ENCODE results near the gene STK33. TPM values are rescaled to one million over a fixed set of nuclear protein-coding genes. Genes with fewer than 3 reads are reported as not detected.

STK33 gene
- total RNA-seq, 1 experiment from 2014 or later = 8.2 TPM

DNA sequence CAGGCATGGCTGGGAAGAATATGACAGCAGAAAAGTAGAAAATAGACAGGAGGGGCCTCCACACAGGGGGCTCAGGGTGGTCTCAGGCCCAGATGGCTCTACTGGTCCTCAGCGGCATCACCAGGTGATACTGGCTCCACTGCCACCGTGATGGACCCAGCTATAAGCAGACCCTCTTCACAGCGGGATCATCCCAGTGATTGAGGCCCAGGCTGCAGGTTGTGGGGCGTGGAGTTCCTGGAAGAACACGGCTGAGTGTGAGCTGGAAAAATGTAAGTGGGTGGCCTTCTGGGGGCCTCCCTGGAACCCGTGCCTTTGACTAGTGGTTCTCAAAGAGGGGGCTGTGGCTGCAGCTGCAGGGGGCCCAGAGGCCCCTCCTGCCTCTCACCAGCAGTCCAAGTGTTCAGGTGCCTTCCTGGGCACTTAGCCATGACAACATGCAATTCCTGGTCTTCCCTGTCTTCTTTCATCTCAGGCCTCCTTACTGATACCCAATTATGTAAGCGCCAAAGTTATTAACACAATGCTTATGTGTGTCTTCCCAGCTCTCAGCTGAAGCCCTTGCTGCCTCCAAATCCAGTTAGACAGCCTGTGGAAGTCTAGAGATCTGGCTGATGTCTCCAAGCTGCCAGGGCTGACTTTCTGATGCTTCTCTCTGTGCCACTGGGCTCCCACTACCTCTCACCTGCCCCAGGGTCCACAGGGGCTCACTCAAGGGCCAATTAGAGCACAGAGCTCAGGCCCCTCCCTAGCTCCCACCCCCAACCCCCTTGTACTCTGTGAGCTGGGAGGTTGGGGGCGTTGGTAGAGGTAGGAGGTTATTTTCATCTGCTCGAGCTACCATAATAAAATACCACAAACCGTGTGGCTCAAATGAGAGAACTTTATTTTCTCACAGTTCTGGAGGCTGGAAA, 220.3 kb downstream of the STK33 start:
- DNase-seq (ENCODE audit: low read depth) = no peak

DNA sequence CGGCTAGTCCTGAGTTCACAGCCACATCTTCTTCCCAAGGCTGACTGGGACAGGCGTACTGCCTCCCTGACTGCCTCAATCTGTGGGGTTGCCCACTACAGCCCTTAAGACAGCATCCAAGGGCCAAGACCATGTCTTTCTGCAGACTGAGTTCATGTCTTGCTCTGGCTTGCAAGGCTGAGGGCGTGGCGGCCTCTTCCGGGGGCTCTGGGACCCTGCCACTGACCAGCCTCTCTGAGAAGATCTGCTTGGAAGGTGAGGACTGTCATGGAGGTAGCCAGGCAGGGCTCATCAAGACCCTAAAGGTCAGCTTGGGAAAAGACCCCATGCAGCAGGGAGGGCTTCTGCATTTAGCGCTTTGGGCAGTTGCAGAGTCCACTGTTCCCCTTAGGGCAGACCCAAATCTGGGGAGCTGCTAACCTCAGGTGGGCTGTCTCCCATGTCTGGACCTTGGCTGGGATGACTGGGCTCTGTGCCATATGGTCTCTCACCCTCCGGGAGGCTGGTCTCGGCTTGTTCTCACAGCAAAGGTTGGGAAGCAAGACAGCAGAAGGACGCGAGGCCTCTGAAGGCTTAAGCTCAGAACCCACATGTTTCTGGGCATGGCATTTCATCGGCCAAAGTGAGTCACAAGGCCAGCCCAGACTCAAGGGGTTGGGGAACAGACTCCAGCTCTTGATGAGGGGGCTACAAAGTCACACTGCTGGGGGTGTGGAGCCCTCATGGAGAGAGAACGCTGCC, 221.2 kb downstream of the STK33 start:
- DNase-seq (ENCODE audit: low read depth) = no peak

GRCh38 chr11:8371516-8371884, 222.5 kb downstream of the STK33 start:
- DNase-seq (ENCODE audit: low read depth) = no peak

DNA sequence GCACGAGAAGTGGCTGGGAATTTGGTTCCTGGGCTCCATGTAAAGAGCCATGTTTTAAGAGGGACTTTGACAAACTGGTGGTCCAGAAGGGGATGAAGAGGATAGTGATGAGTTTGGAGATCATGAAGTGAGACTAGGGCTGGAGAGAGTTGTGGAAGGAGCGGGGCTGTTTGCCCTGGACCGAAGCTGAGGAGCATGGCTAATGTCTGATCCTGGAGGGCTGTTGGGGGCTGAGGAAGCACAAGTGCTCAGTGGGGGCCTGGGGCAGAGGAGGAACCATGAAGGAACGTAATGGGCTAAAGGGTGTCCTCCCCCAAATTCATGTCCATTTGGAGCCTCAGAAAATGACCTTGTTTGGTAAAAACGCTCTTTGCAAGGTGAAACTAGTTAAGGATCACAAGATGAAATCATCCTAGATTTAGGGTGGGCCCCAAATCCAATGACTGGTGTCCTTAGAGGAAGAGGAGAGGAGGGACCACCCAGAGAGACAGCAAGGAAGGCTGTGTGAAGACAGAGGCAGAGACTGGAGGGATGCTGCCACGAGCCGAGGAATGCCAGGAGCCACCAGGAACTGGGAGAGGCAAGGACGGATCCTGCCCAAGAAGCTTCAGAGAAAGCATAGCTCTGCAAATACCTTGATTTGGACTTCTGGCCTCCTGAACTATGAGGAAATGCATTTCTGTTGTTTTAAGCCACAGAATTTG, 223.1 kb downstream of the STK33 start:
- no peak for DNase-seq (ENCODE audit: low read depth)

DNA sequence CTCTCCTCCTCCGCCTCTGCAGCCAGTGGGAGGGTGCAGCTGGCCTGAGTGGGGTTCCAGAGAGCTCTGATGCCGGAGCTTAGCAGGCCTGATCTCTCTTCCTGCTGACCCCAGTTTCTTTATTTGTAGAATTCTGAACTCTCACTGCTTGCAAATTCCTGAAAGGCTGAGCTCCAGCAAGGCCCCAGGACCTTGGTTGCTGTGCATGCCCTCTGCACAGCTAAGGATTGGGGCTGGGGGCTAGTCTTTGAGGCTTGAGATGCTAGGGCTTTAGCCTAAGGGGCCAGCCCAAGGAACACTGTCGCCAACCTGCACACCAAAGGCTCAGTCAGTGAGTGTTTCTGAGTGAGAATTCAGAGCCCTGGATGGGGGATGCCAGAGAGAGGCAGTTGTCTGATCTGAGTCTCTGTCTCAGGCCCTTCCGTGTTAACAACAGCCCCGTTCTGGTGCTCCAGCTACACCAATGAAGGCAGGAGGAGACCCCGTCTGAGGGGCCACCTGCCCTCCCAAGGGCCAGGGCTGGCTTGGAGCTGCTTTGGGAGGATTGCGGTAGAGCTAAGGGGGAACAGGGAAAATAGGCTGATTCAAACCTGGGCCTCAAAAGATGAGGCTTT, 224.3 kb downstream of the STK33 start:
- DNase-seq (ENCODE audit: low read depth) = no peak

- no peak for DNase-seq (ENCODE audit: low read depth)
Measured at GRCh38 chr11:8368772-8369171, 225.3 kb downstream of the STK33 start.

- DNase-seq (ENCODE audit: low read depth) = no peak
Measured at GRCh38 chr11:8368194-8368593, 225.8 kb downstream of the STK33 start.

- no peak for DNase-seq (ENCODE audit: low read depth)
Measured at GRCh38 chr11:8366316-8366715, 227.7 kb downstream of the STK33 start.

DNA sequence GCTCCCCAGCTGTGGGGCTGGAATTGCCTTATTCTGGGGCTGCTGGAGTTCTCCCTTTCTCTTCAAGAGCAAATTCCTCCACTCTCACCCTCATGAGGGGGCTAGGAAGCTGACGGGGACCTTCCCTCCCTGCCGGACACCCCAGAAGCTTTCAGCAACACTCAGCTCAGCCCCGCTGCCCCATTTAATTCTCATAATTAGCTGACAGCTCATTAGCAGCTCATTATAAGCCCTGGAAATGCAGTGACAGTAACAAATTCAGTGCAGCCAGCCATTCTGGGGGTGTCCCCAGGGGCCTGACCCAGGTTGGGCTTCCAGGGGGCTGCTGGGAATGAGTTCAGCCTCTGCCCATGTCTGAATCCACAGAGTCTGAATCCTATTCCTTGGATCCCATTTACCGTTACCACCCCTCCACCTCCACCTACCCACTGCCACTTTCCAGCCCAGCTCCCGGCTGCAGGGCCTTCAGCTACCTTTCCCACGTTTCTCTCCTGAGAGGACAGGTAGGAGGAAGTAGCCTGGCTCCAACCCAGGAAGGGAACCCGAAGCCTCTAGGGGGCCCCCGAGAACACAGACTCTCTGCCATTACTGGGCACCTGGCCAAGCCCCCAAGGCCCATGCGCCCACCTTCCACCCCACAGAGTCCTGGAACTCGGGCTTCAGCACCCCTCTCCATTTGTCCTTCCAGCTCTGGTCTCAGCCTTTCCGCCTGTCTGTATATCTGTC, 228.6 kb downstream of the STK33 start:
- no peak for DNase-seq (ENCODE audit: low read depth)

- no peak for DNase-seq (ENCODE audit: low read depth)
Measured at GRCh38 chr11:8363921-8364320, 230.1 kb downstream of the STK33 start.

- no peak for DNase-seq (ENCODE audit: low read depth)
Measured at GRCh38 chr11:8362899-8363298, 231.1 kb downstream of the STK33 start.

DNA sequence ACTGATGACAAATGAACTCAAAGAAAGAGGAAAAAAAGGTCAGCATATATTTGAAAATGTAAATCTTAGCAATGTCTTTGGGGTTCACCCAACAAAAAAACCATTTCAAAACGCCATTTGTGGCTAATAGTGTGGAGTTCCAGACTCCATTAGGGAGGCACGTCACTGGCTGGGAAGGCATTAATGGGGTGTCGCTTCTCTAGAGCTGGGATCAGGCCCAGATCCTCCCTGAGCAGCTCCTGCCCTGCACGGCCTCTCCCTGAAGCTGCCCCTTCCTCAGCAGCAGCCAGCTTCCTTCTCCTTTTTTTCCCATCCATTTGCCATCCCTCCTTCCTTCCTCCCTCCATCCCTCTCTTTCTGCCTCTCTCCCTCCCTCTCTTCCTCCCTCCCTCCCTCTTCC, 231.5 kb downstream of the STK33 start:
- DNase-seq (ENCODE audit: low read depth) = no peak

DNA sequence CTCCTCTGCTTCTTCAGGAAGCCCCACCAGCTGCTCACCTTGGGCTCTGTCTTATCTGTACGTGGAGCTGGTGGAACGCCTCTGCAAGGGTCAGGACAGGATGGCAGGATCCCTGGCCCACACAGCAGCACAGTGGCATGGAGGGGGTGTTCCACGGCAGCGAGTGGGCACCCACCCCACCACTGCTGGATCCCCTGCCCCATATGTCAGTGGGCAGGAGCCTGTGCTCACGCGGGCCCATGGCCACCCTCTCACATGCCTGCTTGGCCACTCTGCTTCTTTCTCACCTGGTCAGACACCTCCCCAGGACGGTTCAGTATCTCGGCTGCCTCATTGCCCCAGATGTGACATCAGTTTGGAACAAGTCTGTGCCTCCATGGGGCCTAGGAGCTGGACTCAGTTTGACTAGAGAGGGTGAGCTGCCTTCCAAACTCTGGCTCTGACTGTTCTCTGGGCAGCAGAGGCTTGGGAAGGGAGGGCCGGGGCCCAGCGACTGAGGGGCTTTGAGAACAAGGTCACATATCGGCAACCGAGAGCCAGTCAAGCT, 232.3 kb downstream of the STK33 start:
- no peak for DNase-seq (ENCODE audit: low read depth)

DNA sequence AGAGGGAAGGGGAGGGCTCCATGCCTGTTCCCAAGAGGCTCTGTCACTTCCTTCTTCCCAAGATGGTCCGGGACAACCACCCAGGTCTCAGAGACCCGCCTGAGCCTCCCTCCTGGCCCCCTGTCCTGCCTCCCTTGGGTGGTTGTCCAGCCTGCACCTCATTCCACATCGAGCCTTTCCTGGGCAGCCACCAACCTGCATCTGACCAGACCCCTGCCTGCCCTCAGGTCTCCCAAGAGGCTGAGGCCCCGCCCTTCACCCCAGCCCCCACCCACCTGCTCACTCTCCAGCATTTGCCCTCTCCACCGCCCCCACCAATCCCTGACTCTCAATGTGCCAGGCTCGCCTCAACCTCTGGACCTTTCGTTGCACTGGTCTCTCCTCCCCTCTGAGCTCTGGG, 232.8 kb downstream of the STK33 start:
- DNase-seq (ENCODE audit: low read depth) = no peak

- no peak for DNase-seq (ENCODE audit: low read depth)
Measured at GRCh38 chr11:8360086-8360828, 233.8 kb downstream of the STK33 start.

- DNase-seq (ENCODE audit: low read depth) = no peak
Measured at GRCh38 chr11:8359521-8359920, 234.5 kb downstream of the STK33 start.

- DNase-seq (ENCODE audit: low read depth) = no peak
Measured at GRCh38 chr11:8357891-8358566, 236.0 kb downstream of the STK33 start.

DNA sequence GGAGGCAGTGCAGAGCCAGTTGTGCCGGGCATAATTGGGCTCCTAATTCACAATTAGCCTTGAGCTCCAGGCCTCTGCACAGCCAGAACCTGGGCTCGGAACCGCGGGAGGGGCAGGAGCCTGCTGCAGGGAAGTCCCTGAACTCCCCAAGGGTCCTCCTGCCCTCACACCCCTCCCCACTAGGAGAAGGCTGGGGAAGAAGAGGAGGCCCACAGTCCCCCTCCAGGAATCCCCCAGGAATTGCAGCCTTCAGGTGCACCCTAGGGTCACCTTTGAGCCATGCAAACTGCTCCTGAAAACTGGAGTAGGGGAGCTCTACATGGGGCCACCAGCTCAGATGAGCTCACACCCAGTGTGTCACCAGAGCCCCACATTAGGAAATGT, 236.5 kb downstream of the STK33 start:
- DNase-seq (ENCODE audit: low read depth) = no peak

DNA sequence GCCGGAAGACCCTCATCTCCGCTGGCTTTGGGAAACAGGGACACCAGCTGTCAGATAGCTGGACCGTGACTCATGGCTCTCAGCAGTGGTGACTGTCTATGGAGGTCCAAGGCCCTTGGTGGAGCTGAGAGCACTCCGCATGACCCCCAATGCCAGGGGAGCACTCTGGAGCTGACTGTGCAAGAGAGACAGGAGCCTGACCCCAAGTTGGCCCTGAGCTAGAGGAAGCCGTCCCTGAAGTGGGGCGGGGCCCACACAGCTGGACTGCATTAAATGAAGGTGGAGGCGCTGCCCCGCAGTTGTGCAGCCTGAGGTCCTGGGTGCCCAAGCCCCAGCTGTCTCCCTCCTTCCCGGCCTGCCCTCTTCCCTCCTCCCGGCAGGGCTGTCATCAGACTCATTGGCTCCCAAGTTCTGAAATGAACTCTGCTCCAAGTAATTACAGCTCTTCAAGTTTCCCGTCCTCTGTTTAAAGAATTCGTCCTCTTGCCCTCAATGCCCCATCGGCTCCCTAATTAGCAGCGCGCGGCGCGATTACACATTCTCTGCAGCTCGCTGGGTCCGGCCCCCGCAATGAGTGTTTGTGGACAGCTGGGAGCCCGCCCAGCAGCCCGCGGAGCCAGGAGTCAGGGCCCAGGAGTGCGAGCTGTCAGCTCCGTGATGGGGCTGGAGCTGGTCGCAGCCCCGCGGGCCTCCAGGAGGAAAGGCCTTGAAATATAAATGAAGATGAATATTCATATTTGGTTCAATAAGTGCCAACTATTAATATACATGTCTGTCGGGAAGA, 237.1 kb downstream of the STK33 start:
- DNase-seq (ENCODE audit: low read depth) = peak; percentile 21
